Spleen (tissue), 11 donors: ENCODE measurements around the gene ACVRL1. TPM values are rescaled to one million over a fixed set of nuclear protein-coding genes. Genes with fewer than 3 reads are reported as not detected.

Experiments
- DNase-seq: peaks from one replicate; pipeline ENCODE4 v3.0.0-alpha.2; 2020
- H3K27ac ChIP-seq, 8 donors: fragments of 200-600 bp; sonication (generic) in 7 of 8; 1 replicate in 4 of 8; 2 replicates in 4 of 8; pipeline versions ENCODE4 v1.5.0 to v1.8.0; 2016 to 2021; ENCODE audit warnings: inconsistent platforms in 4 of 8, mild to moderate bottlenecking in 4 of 8, moderate library complexity in 1 of 8
- H3K27me3 ChIP-seq, 7 donors: fragments of 200-600 bp; sonication (generic) in 6 of 7; replicated peaks in 1 of 7; 1 replicate in 4 of 7; 2 replicates in 3 of 7; pipeline versions ENCODE4 v1.5.0 to v1.8.0; 2016 to 2021; ENCODE audit warnings: inconsistent platforms in 3 of 7, mild to moderate bottlenecking in 1 of 7
- H3K36me3 ChIP-seq, 6 donors: fragments of 200-600 bp; sonication (generic) in 5 of 6; 1 replicate in 4 of 6; 2 replicates in 2 of 6; pipeline versions ENCODE4 v1.5.0 to v1.8.0; 2016 to 2021; ENCODE audit warnings: inconsistent platforms in 2 of 6
- H3K4me1 ChIP-seq, 6 donors: fragments of 200-600 bp; sonication (generic) in 5 of 6; 1 replicate in 3 of 6; 2 replicates in 3 of 6; pipeline versions ENCODE4 v1.5.0 to v1.8.0; 2016 to 2021; ENCODE audit warnings: inconsistent platforms in 3 of 6
- H3K4me3 ChIP-seq, 8 donors: fragments of 200-600 bp; sonication (generic) in 7 of 8; 1 replicate in 4 of 8; 2 replicates in 4 of 8; pipeline versions ENCODE4 v1.5.0 to v1.8.0; 2016 to 2021; ENCODE audit warnings: inconsistent platforms in 4 of 8, mild to moderate bottlenecking in 4 of 8, moderate library complexity in 2 of 8
- H3K9me3 ChIP-seq, 8 donors: fragments of 200-600 bp; sonication (generic) in 7 of 8; 1 replicate in 4 of 8; 2 replicates in 4 of 8; pipeline versions ENCODE4 v1.5.0 to v1.8.0; 2016 to 2021; ENCODE audit warnings: inconsistent platforms in 4 of 8
- POLR2A ChIP-seq, 3 donors: fragments of 450-650 bp; IDR thresholded peaks; one replicate each; pipeline ENCODE4 v1.5.1; 2017; ENCODE audit warnings: antibody characterized with exemption in 3 of 3, mild to moderate bottlenecking in 1 of 3
- POLR2AphosphoS5 ChIP-seq, 3 donors: sonication (generic); formaldehyde crosslinking; IDR thresholded peaks; one replicate each; pipeline ENCODE4 v1.5.1; 2017; ENCODE audit warnings: antibody characterized with exemption in 3 of 3
- WGBS, 5 donors: extraction: QIAGEN DNeasy Blood & Tissue Kit in 3 of 5; methylation state at CpG; one replicate each; pipeline versions ENCODE4 v1.1.5 to v1.1.7; 2013 to 2018; 5-methylcytosine and 5-hydroxymethylcytosine counted together
- intact Hi-C: fragments of 100-400 bp; cut with DNase I; formaldehyde crosslinking; loops from one replicate; pipeline ENCODE4 v1.15.0; 2023; ENCODE audit warnings: low total_unique reads
- polyA plus RNA-seq, 3 donors: library from polyadenylated mRNA; stranded (reverse); fragments of 200-250 nt; gene quantifications; one replicate each; pipeline ENCODE4 v1.2.1, GENCODE V29; 2013
- total RNA-seq, 7 donors: library from RNA; depleted of rRNA in 3 of 7; stranded (reverse); fragments of >200 nt in 3 of 7; fragmentation: NEBNext Ultra II Directional in 4 of 7; extraction: Animal tissue kit (Norgen Biotek cat#: 25700) in 4 of 7; gene quantifications; one replicate each; pipeline versions ENCODE4 v1.1.0 to v1.2.1, GENCODE V29; 2016 to 2021
- TF ChIP-seq, protein P1 (sequence below), 11 experiments: fragments of 200-600 bp in 7 of 11; fragments of 450-650 bp in 4 of 11; sonication (generic) in 4 of 11; IDR thresholded peaks in 8 of 11; conservative IDR thresholded peaks in 3 of 11; 1 replicate in 7 of 11; 2 replicates in 4 of 11; pipeline versions ENCODE4 v1.4.0 to v1.8.0; 2016 to 2021; ENCODE audit warnings: antibody characterized with exemption in 11 of 11, inconsistent platforms in 4 of 11, mild to moderate bottlenecking in 1 of 11
- donor health status: healthy with polysubstance abuse.
- donor health status: DM: no; HTN: no; CAD: no; lungs with moderate emphysema.
- donor health status: DM: no; HTN: no; CAD: no.
- donor health status: Bipolar disorder and iron deficiency.
- donor health status: healthy.
- donor health status: DM: no; HTN: no; CAD: no.
- donor health status: DM: yes; HTN: yes; CAD: no.

ACVRL1 gene
- total and polyA plus RNA-seq, 10 donors: 12.5 to 109 (median 89.1) TPM

DNA sequence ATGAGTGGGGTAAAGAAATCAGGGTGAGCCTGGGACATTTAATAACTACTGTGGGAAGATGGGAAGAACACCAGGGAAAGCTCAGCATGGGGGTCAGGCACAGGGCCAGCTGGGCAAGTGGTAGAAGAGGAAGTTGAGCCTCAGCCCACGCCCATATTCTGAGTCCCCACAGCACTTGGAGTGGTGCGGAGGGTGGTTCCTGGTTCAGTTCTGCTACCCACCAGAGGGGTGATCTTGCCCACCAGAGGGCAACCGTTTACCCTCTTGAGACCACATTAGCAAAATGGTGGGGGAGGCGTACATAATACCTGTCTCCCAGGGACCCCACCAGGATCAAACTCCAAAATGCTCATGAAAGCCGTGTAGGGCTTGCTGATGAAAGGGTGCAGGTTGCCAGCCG lies 36.2 kb upstream of the ACVRL1 start:
- WGBS, 5 donors: 37 to 55% (median 40%) methylated on average over 6 of the region's 6 CpGs
- Histone ChIP-seq H3K36me3 (no peaks in the 10 kb centered on the region), H3K9me3 (no peaks in the 10 kb centered on the region), H3K27me3 (peaks cover 0 to 40% (median 14%) of the 10 kb centered on the region in 7 donors), H3K4me1 (peaks cover 25 to 43% (median 30%) of the 10 kb centered on the region in 6 donors), H3K27ac (no peak overlapping the region), H3K4me3 (no peak overlapping the region)
- no peak for DNase-seq
- intact Hi-C loops: loop anchor here (10.0 kb wide), 1 partner anchor 336 kb away; no protein-coding TSS in a partner anchor
- TF ChIP-seq POLR2AphosphoS5 (IDR thresholded peaks at IDR 0.05): no peak
- TF ChIP-seq, protein P1, sequence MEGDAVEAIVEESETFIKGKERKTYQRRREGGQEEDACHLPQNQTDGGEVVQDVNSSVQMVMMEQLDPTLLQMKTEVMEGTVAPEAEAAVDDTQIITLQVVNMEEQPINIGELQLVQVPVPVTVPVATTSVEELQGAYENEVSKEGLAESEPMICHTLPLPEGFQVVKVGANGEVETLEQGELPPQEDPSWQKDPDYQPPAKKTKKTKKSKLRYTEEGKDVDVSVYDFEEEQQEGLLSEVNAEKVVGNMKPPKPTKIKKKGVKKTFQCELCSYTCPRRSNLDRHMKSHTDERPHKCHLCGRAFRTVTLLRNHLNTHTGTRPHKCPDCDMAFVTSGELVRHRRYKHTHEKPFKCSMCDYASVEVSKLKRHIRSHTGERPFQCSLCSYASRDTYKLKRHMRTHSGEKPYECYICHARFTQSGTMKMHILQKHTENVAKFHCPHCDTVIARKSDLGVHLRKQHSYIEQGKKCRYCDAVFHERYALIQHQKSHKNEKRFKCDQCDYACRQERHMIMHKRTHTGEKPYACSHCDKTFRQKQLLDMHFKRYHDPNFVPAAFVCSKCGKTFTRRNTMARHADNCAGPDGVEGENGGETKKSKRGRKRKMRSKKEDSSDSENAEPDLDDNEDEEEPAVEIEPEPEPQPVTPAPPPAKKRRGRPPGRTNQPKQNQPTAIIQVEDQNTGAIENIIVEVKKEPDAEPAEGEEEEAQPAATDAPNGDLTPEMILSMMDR (IDR thresholded peaks at IDR 0.05 in 8 of 11, conservative IDR thresholded peaks at IDR 0.05 in 3 of 11): peak in 1 of 11 experiments; percentile 6

DNA sequence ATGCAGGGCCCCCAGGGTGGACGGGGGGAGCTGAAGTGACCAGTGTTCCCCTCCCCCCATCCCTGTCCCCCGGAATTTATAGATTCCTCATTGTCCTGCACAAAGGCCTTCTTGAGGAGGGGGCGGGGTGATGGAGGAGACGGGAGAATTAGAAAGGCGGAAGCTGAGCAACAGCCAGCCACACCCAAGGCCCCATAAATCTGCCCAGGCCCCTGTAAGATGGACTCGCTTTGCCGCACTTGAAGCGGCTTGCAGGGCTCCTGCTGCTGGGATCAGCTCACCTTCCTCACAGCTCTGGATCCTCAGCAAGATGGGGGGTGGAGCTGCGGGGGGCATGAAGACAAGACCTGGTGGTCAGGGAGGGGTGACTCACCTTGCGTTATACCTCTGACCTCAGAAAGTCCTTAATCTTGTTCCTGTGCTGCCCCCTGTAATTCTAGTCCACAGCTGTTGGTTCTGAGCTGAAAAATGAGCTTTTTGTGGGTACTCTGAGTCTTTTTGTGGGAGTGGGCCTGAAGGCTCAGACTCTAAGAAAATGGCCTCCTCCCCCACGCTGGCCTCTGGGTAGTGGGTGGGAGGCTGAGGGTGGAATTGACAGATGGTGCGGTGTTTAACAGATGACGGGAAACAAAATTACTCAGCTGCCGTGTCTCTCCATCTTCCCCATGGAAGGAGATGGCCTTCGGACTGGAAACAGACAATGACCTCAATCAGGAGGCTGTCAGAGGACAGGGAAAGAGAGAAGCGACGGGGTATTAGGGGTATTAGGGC lies 35.2 kb upstream of the ACVRL1 start:
- Histone ChIP-seq H3K9me3 (no peaks in the 10 kb centered on the region), H3K4me3 (no peak overlapping the region), H3K27me3 (peaks cover 0 to 39% (median 14%) of the 10 kb centered on the region in 7 donors), H3K4me1 (peaks cover 25 to 43% (median 30%) of the 10 kb centered on the region in 6 donors), H3K36me3 (no peaks in the 10 kb centered on the region), H3K27ac (no peak overlapping the region)
- TF ChIP-seq POLR2AphosphoS5 (IDR thresholded peaks at IDR 0.05) (no peak), POLR2A (IDR thresholded peaks at IDR 0.05) (no peak)
- TF ChIP-seq, protein P1 (IDR thresholded peaks at IDR 0.05 in 8 of 11, conservative IDR thresholded peaks at IDR 0.05 in 3 of 11): no peak
- DNase-seq: no peak
- intact Hi-C loops: loop anchor here (10.0 kb wide), 1 partner anchor 337 kb away; no protein-coding TSS in a partner anchor
- WGBS, 5 donors: 77 to 89% (median 84%) methylated on average over 16 to 17 of the region's 17 CpGs

DNA sequence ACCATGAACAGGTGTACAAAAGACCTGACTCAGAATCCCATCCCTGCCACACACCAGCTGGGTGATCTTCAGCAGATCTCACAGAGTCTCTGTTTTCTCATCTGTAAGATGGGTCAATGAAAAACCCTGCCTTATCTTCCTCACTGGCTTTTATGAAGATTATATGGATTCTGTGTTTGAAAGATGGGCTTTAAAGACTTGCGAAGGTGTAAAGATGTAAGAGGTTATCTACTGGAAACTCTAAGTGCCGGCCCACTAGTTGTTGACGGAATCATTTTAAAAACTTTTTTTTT lies 34.7 kb upstream of the ACVRL1 start:
- intact Hi-C loops: loop anchor here (10.0 kb wide), 1 partner anchor 338 kb away; no protein-coding TSS in a partner anchor
- Histone ChIP-seq H3K4me3 (no peak overlapping the region), H3K27me3 (peaks cover 0 to 39% (median 14%) of the 10 kb centered on the region in 7 donors), H3K36me3 (no peaks in the 10 kb centered on the region), H3K27ac (no peak overlapping the region), H3K4me1 (peaks cover 25 to 43% (median 30%) of the 10 kb centered on the region in 6 donors), H3K9me3 (no peaks in the 10 kb centered on the region)
- no peak for DNase-seq
- TF ChIP-seq, protein P1 (IDR thresholded peaks at IDR 0.05 in 8 of 11, conservative IDR thresholded peaks at IDR 0.05 in 3 of 11): no peak
- no peak for TF ChIP-seq POLR2AphosphoS5 (IDR thresholded peaks at IDR 0.05)
- no peak for TF ChIP-seq POLR2A (IDR thresholded peaks at IDR 0.05)
- 93 to 100% (median 97%) methylated on average over 3 of the region's 3 CpGs for WGBS, 5 donors

DNA sequence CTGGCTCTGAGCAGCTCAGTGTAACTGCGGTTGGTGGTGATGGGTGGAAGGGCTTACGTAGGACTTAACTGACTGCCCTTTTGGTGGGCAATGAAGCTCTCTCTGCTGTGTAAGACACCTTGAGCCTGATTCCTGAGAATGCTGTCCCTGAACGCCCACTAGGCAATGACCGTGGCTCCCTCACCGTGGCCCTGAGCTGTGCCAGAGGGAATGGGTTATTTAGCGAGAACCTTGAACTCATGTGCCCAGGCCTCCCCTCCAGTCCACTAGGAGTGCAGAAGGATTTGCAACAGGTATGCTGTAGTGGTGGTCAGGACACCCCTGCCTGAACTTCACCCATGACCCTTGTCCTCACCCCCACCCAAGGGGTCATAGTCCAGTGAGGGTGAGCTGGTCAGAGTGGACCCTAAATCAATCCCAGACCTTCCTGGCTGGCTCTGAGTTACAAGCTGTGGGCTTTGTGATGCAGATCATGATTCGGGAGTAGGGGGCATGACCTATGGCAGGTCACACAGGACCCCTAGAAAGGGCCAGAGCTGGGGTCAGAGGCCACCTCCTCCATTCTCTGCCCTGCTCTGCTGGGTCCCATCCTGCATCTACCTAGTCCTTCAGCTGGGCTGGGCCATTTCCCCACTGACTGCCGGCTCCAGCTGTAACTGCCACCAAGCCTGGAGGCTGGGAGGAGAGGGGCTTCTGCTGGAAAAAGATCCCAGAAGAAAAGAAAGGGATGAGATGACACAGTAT lies 33.9 kb upstream of the ACVRL1 start:
- Histone ChIP-seq H3K36me3 (no peaks in the 10 kb centered on the region), H3K4me1 (peaks cover 22 to 39% (median 29%) of the 10 kb centered on the region in 6 donors), H3K27ac (no peak overlapping the region), H3K27me3 (peaks cover 0 to 31% (median 14%) of the 10 kb centered on the region in 7 donors), H3K4me3 (no peak overlapping the region), H3K9me3 (no peaks in the 10 kb centered on the region)
- 79 to 87% (median 82%) methylated on average over 5 to 8 of the region's 8 CpGs for WGBS, 5 donors
- DNase-seq: no peak
- no peak for TF ChIP-seq POLR2AphosphoS5 (IDR thresholded peaks at IDR 0.05)
- TF ChIP-seq, protein P1 (IDR thresholded peaks at IDR 0.05 in 8 of 11, conservative IDR thresholded peaks at IDR 0.05 in 3 of 11): no peak
- no peak for TF ChIP-seq POLR2A (IDR thresholded peaks at IDR 0.05)
- intact Hi-C loops: loop anchor here (10.0 kb wide), 1 partner anchor 339 kb away; no protein-coding TSS in a partner anchor
